Neutrophil (primary cell): Measurements from ENCODE around the gene CBARP.
A peak's percentile ranks its signal among the peaks of the same experiment; 100 is the strongest.
"Not testable (repeated sequence)": the region's sequence is repeated elsewhere in the genome, so short reads cannot be mapped to it uniquely, and the experiment has no call there.

Experiments
- H3K27ac ChIP-seq: fragments of 200-600 bp; sonication (generic); 2 replicates; pipeline ENCODE4 v1.5.1; 2016; ENCODE audit warnings: mild to moderate bottlenecking, moderate library complexity
- H3K27me3 ChIP-seq: fragments of 200-600 bp; sonication (generic); 2 replicates; pipeline ENCODE4 v1.6.0; 2016; ENCODE audit warnings: mild to moderate bottlenecking
- H3K36me3 ChIP-seq: fragments of 200-600 bp; sonication (generic); 2 replicates; pipeline ENCODE4 v1.5.1; 2017
- H3K4me1 ChIP-seq, 2 experiments: fragments of 200-600 bp in 1 of 2; sonication (generic) in 1 of 2; 1 replicate in 1 of 2; 2 replicates in 1 of 2; pipeline versions ENCODE4 v1.5.1 to v1.6.1; 2013 to 2016; ENCODE audit warnings: low read depth in 1 of 2, low read length in 1 of 2, mild to moderate bottlenecking in 1 of 2, moderate library complexity in 1 of 2; ENCODE audit not compliant: control insufficient read depth in 1 of 2, insufficient read depth in 1 of 2
- H3K4me3 ChIP-seq, 2 experiments: fragments of 200-600 bp in 1 of 2; sonication (generic) in 1 of 2; 1 replicate in 1 of 2; 2 replicates in 1 of 2; pipeline ENCODE4 v1.5.1; 2013 to 2016; ENCODE audit warnings: low read depth in 1 of 2, low read length in 1 of 2, mild to moderate bottlenecking in 1 of 2, moderate library complexity in 1 of 2
- H3K9me3 ChIP-seq: fragments of 200-600 bp; sonication (generic); 2 replicates; pipeline ENCODE4 v1.5.1; 2016
- TF ChIP-seq, protein P1 (sequence below): fragments of 200-600 bp; sonication (generic); IDR thresholded peaks from 2 replicates; pipeline ENCODE4 v1.5.1; 2016; ENCODE audit warnings: antibody characterized with exemption

Gene CBARP

DNA sequence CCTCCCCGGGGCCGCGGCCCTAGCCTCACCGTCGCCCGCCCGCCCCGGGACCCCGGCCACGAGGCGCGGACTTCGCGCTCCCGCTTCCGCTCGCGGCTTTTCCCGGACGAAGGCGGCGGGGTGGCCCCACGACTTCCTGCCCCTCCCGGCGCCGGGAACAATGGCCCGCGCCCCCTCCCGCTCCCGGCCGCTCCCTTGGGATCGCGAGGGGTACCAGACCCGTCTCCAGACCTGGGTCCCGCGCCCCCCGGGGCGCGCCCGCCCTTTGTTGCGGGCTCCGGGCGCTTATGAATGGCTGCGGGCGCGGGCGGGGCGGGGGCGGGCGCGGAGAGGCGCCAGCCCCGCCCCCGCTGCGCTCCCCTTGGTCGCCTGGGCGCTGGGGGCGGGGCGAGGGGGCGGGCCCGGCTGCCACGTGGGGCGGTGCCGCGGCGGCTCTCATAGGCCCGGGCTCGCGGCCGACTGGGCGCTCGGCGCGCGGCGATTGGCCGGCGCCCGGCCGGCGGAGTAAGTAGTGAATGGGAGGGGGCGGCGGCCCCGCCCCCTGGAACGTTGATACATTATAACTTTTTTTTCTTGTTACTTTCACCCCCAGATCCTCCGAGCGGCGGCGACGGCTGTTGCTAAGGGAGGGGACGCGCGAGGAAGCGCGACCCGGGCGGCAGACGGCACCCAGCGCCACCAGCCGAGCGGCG is 11.6 kb upstream of the CBARP start:
- TF ChIP-seq, protein P1, sequence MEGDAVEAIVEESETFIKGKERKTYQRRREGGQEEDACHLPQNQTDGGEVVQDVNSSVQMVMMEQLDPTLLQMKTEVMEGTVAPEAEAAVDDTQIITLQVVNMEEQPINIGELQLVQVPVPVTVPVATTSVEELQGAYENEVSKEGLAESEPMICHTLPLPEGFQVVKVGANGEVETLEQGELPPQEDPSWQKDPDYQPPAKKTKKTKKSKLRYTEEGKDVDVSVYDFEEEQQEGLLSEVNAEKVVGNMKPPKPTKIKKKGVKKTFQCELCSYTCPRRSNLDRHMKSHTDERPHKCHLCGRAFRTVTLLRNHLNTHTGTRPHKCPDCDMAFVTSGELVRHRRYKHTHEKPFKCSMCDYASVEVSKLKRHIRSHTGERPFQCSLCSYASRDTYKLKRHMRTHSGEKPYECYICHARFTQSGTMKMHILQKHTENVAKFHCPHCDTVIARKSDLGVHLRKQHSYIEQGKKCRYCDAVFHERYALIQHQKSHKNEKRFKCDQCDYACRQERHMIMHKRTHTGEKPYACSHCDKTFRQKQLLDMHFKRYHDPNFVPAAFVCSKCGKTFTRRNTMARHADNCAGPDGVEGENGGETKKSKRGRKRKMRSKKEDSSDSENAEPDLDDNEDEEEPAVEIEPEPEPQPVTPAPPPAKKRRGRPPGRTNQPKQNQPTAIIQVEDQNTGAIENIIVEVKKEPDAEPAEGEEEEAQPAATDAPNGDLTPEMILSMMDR: no peak
- H3K4me1 ChIP-seq: peaks cover 36 to 46% of the 10 kb centered on the region in 2 experiments
- peaks cover 44% of the 10 kb centered on the region for H3K36me3 ChIP-seq
- no peaks in the 10 kb centered on the region for H3K27me3 ChIP-seq
- peaks cover 5% of the 10 kb centered on the region for H3K9me3 ChIP-seq
- peak overlapping the region; percentile 75 to 98 for H3K4me3 ChIP-seq
- peak overlapping the region; percentile 100 for H3K27ac ChIP-seq

DNA sequence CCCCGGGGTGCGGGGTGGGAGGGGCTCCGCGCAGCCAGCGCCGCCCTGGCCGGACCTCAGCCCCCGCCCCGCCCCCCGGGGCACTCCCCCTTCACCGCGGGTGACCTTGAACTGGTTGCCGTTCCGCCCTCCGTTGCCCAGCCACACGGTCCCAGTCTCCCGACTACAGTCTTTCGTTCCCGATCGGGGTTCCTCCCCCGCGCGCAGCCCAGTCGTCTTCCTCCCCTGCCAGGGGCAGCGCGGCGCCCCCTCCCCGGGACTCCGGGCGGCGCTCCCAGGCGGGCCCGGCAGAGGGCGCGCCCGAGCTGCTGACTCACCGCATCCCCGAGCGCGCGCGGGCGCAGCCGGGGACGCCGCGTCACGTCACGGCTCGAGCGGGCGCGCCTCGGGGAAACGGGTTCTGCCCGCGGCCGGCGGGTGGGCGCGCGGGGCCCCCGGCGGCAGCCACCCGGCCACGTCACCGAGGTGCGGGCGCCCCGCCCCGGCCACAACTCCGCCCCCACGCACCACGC is 11.0 kb upstream of the CBARP start:
- Histone ChIP-seq H3K27ac (peak overlapping the region; percentile 100), H3K36me3 (peaks cover 38% of the 10 kb centered on the region), H3K4me1 (peaks cover 36 to 46% of the 10 kb centered on the region in 2 experiments), H3K9me3 (no peaks in the 10 kb centered on the region), H3K27me3 (no peaks in the 10 kb centered on the region), H3K4me3 (peak overlapping the region; percentile 75 to 98)
- TF ChIP-seq, protein P1: peak; percentile 98

DNA sequence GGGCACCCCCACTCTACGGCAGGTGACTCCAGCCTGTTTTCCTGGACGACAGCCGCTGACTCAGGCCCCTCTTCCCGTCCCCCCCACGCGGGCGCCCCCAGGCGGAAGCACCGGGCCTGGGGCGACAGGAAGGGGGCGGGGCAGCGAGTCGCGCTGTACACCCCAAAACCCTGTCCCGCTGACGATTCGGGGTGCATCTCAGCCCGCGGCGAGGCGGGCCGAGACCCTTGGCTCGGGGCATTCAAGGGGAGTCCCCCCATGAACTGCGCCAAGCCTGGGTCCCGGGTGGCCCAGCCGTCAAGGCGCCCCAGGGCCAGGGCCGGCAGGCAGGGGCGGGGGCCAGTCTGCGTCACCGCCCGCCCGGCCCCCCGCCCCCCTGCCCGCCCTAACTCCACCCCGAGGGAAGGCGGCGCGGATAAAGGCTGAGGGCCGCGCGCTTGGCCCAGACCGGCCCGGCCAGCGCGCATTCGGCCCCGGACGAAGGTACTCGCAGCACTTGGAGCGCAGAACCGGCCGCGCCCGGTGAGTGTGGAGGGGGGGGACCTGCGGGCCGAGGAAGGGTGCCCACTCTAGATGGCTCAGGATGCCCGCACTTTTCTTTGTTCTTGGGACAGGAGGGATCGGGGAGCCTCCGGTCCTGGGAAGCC is 10.5 kb upstream of the CBARP start, which contains the start of gene MIDN:
TSS of gene MIDN (plus strand) at position 445 of the 647 bp plus-strand sequence. CDS start 1,714 bp downstream, outside the sequence.
- peak within 1 kb of the TSS; percentile 100 for H3K27ac ChIP-seq
- peak within 1 kb of the TSS; percentile 75 to 98 for H3K4me3 ChIP-seq
- H3K9me3 ChIP-seq: no peaks in the 10 kb centered on the region
- TF ChIP-seq, protein P1: peak; percentile 54
- H3K36me3 ChIP-seq: peaks cover 32% of the 10 kb centered on the region
- peaks cover 34 to 44% of the 10 kb centered on the region in 2 experiments for H3K4me1 ChIP-seq
- H3K27me3 ChIP-seq: no peaks in the 10 kb centered on the region

DNA sequence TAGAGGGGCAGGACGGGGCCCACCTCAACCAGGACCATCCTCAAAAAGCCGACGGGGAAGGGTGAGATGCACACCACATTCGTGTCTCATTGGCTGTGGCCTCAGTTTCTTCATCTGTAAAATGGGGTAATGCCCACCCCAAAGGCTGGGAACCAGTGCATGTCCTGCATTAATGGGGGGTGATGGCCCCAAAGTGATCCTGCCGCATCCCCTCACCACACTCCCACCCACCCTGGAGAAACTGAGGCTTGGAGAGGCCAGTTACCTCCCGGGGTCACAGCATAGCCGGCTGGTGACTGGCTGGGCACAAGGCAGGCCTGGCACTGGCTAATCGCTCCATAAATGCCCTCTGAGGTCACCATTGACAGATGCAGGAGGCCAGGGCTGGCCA is 9.9 kb upstream of the CBARP start:
- Histone ChIP-seq H3K27ac (peak overlapping the region; percentile 100), H3K4me1 (peaks cover 34 to 40% of the 10 kb centered on the region in 2 experiments), H3K27me3 (no peaks in the 10 kb centered on the region), H3K9me3 (no peaks in the 10 kb centered on the region), H3K36me3 (peaks cover 27% of the 10 kb centered on the region), H3K4me3 (peak overlapping the region; percentile 75 to 98)
- TF ChIP-seq, protein P1: no peak

DNA sequence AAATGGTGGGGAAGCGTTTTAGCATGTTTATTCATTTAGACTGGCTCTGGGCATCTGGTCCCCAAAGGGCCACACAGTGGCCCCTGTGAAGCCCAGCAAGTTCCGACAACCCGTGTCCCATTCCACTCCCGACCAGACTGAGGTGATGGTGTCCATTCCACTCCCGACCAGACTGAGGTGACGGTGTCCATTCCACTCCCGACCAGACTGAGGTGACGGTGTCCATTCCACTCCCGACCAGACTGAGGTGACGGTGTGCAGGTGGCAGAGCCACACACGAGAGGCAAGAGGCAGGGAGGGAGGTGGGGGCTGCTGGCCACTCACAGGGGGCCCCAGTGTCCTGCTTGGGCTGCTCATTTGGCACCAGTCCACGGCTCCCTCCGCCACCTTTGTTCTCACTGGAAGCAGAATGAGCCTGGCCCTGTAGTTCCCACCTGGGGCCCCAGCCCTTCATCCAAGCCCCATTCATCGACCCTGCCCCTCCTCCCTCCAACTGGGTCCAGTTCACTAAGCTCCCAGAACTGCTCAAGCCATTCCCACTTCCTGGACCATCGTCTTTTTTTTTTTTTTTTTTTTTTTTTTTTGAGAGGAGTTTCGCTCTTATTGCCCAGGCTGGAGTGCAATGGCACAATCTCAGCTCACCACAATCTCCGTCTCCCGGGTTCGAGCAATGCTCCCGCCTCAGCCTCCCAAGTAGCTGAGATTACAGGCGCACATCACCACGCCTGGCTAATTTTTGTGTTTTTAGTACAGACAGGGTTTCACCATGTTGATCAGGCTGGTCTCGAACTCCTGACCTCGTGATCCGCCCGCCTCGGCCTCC is 8.7 kb upstream of the CBARP start:
- peak overlapping the region; percentile 85 for H3K27ac ChIP-seq
- H3K4me1 ChIP-seq: peaks cover 43 to 51% of the 10 kb centered on the region in 2 experiments
- peaks cover 18% of the 10 kb centered on the region for H3K36me3 ChIP-seq
- H3K27me3 ChIP-seq, H3K9me3 ChIP-seq, H3K4me3 ChIP-seq: not testable (repeated sequence)
